SU-DHL-6 (cell line): ENCODE measurements around the gene FERMT3.
A peak's percentile ranks its signal among the peaks of the same experiment; 100 is the strongest.

Experiments used
- H2AFZ ChIP-seq: fragments of 200-600 bp; sonication (generic); 2 replicates; pipeline ENCODE4 v1.6.1; 2014; ENCODE audit warnings: low read depth, mild to moderate bottlenecking, moderate library complexity, mixed read lengths, antibody characterized with exemption, low read length; ENCODE audit not compliant: severe bottlenecking
- H3F3A ChIP-seq: fragments of 200-600 bp; shearing (Covaris generic); 2 replicates; pipeline ENCODE4 v1.6.0; 2016; ENCODE audit warnings: antibody characterized with exemption, mild to moderate bottlenecking; ENCODE audit not compliant: insufficient read depth
- H3K27ac ChIP-seq: fragments of 200-600 bp; sonication (generic); 2 replicates; pipeline ENCODE4 v1.5.1; 2016; ENCODE audit warnings: low read depth, mild to moderate bottlenecking, low read length, moderate library complexity, mixed read lengths
- H3K27me3 ChIP-seq: fragments of 200-600 bp; sonication (generic), shearing (Covaris generic); 2 replicates; pipeline ENCODE4 v1.6.0; 2014; ENCODE audit warnings: mild to moderate bottlenecking, low read length
- H3K36me3 ChIP-seq: fragments of 200-600 bp; sonication (generic); 2 replicates; pipeline ENCODE4 v1.6.1; 2014; ENCODE audit warnings: mild to moderate bottlenecking, low read length, mixed read lengths
- H3K4me2 ChIP-seq: fragments of 300-600, 200-600 bp; shearing (Covaris generic), sonication (generic); 2 replicates; pipeline ENCODE4 v1.6.0; 2014; ENCODE audit warnings: low read length, low read depth, mild to moderate bottlenecking; ENCODE audit not compliant: poor library complexity, severe bottlenecking
- H3K4me3 ChIP-seq: fragments of 200-600 bp; sonication (generic); 2 replicates; pipeline ENCODE4 v1.5.1; 2014; ENCODE audit warnings: antibody characterized with exemption, low read length, mild to moderate bottlenecking, mixed read lengths; ENCODE audit not compliant: insufficient read depth, poor library complexity, severe bottlenecking
- H3K79me2 ChIP-seq: fragments of 200-600 bp; sonication (generic); 2 replicates; pipeline ENCODE4 v1.6.1; 2014; ENCODE audit warnings: mild to moderate bottlenecking, low read length, moderate library complexity; ENCODE audit not compliant: insufficient read depth
- H3K9ac ChIP-seq: fragments of 200-600 bp; sonication (generic); 2 replicates; pipeline ENCODE4 v1.7.0; 2014; ENCODE audit warnings: mild to moderate bottlenecking, low read length
- H3K9me2 ChIP-seq: fragments of 200-600 bp; sonication (generic); replicated peaks from 2 replicates; pipeline ENCODE4 v1.6.1; 2014; ENCODE audit warnings: low read length; ENCODE audit not compliant: insufficient read depth
- H3K9me3 ChIP-seq: fragments of 200-600 bp; sonication (generic); 2 replicates; pipeline ENCODE4 v1.6.1; 2014; ENCODE audit warnings: low read length, mixed read lengths; ENCODE audit not compliant: insufficient read depth
- H4K20me1 ChIP-seq: fragments of 200-600 bp; sonication (generic); 2 replicates; pipeline ENCODE4 v1.6.1; 2014; ENCODE audit warnings: low read depth, mild to moderate bottlenecking, antibody characterized with exemption, low read length, moderate library complexity, mixed read lengths
- EZH2phosphoT487 ChIP-seq: fragments of 200-600 bp; sonication (generic), shearing (Covaris generic); conservative IDR thresholded peaks from 2 replicates; pipeline ENCODE4 v1.6.1; 2018; ENCODE audit warnings: mild to moderate bottlenecking, antibody characterized with exemption, low read length, moderate library complexity, mixed read lengths
- TF ChIP-seq, protein P1 (sequence below): fragments of 200-600 bp; sonication (generic); IDR thresholded peaks from one replicate; pipeline ENCODE4 v1.5.1; 2017; ENCODE audit warnings: antibody characterized with exemption, mild to moderate bottlenecking, low read length, moderate library complexity; ENCODE audit not compliant: insufficient read depth, poor library complexity, severe bottlenecking

The FERMT3 gene

DNA sequence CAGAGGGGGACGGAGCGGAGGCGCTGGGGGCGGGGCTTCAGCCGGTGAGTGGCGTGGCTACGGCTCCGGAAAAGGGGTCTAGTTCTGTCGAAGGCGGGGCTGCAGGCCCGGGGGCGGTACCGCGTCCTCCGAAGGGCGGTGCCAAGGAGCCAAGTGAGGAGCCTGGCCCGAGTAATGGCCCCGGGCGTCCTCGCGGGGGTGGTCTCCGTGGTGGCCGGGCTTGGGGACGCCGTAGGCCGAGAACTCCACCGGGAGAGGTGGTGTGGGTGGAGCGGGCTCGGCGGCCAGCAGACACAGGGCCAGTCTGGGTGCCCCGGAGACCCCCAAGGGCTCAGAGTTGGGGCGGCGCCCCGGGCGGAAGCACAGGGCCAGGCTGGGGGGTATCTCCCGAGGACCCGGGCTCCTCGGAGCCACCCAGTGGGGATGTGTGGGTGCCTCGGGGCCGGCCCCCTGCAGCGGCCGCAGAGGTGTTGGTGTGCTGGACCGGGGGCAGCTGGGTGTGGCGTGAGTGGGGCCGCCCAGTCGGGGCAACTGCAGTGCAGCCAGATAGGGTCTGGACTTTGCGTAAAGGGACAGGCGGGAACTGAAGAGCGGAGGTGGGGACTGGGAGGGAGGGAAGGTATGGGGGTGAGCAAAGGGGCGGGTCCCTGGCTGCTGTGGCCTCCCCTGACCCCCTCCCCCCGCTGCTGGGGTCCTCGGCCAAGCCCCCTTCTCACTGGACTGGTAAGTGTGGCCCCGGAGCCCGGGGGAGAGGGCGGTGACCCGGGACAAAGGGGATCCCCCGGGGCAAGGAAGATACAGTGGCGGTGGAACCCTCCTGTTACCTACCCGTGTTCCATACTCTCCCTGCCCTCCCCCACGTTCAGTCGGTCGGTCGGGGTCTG lies 35.2 kb downstream of the FERMT3 start:
- no peaks in the 10 kb centered on the region for H3K9me2 ChIP-seq
- H3K4me3 ChIP-seq: peak overlapping the region; percentile 78
- peaks cover 54% of the 10 kb centered on the region for H3F3A ChIP-seq
- no peak for TF ChIP-seq EZH2phosphoT487
- TF ChIP-seq, protein P1, sequence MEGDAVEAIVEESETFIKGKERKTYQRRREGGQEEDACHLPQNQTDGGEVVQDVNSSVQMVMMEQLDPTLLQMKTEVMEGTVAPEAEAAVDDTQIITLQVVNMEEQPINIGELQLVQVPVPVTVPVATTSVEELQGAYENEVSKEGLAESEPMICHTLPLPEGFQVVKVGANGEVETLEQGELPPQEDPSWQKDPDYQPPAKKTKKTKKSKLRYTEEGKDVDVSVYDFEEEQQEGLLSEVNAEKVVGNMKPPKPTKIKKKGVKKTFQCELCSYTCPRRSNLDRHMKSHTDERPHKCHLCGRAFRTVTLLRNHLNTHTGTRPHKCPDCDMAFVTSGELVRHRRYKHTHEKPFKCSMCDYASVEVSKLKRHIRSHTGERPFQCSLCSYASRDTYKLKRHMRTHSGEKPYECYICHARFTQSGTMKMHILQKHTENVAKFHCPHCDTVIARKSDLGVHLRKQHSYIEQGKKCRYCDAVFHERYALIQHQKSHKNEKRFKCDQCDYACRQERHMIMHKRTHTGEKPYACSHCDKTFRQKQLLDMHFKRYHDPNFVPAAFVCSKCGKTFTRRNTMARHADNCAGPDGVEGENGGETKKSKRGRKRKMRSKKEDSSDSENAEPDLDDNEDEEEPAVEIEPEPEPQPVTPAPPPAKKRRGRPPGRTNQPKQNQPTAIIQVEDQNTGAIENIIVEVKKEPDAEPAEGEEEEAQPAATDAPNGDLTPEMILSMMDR: no peak
- no peaks in the 10 kb centered on the region for H3K36me3 ChIP-seq
- H3K79me2 ChIP-seq: peaks cover 22% of the 10 kb centered on the region
- H3K27ac ChIP-seq: peak overlapping the region; percentile 71
- H3K27me3 ChIP-seq: no peaks in the 10 kb centered on the region
- peak overlapping the region; percentile 72 for H3K9ac ChIP-seq
- H3K4me2 ChIP-seq: peak overlapping the region; percentile 93
- H3K9me3 ChIP-seq: no peaks in the 10 kb centered on the region
- no peaks in the 10 kb centered on the region for H4K20me1 ChIP-seq
- H2AFZ ChIP-seq: no peak overlapping the region

DNA sequence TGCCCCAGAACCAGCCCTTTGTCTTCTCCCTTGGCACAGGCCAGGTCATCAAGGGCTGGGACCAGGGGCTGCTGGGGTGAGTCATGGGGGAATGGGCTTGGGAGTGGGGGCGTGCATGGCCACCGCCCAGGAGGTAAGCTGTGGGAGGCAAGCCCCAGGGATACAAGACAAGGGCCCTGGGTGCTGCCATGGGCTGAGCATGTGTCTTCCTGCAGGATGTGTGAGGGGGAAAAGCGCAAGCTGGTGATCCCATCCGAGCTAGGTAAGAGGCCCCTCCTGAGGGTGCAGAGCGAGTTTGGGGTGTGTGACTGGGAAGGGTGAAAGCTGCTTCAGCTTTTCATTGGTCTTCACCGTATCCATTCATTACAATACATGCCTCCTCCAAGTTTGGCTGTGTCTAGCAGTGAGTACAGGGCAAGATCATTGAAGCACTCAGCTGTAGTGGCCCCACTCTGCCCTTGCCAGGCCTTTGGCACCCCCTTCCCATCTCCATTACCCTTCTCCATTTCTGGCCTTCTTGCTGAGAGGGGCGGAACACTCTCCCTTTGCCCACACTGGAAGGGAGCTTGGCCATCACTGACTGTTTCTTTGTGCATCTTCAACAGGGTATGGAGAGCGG lies 36.8 kb downstream of the FERMT3 start:
- H3K36me3 ChIP-seq: no peaks in the 10 kb centered on the region
- peaks cover 22% of the 10 kb centered on the region for H3K79me2 ChIP-seq
- H2AFZ ChIP-seq: no peak overlapping the region
- H4K20me1 ChIP-seq: no peaks in the 10 kb centered on the region
- no peaks in the 10 kb centered on the region for H3K27me3 ChIP-seq
- H3K9me2 ChIP-seq: no peaks in the 10 kb centered on the region
- peaks cover 61% of the 10 kb centered on the region for H3F3A ChIP-seq
- no peak overlapping the region for H3K9ac ChIP-seq
- H3K4me3 ChIP-seq: no peak overlapping the region
- TF ChIP-seq, protein P1: no peak
- no peak for TF ChIP-seq EZH2phosphoT487
- no peak overlapping the region for H3K4me2 ChIP-seq
- no peaks in the 10 kb centered on the region for H3K9me3 ChIP-seq
- H3K27ac ChIP-seq: peak overlapping the region; percentile 18; the same call in 1 of the 2 replicates

GRCh38 chr11:64244107-64244506 lies 37.6 kb downstream of the FERMT3 start:
- Histone ChIP-seq H3K9ac (no peak overlapping the region), H3K79me2 (peaks cover 22% of the 10 kb centered on the region), H3K9me3 (no peaks in the 10 kb centered on the region), H3K4me2 (no peak overlapping the region), H3K36me3 (no peaks in the 10 kb centered on the region), H3F3A (peaks cover 54% of the 10 kb centered on the region), H3K27ac (no peak overlapping the region), H3K4me3 (no peak overlapping the region), H3K27me3 (no peaks in the 10 kb centered on the region), H2AFZ (no peak overlapping the region), H4K20me1 (no peaks in the 10 kb centered on the region), H3K9me2 (no peaks in the 10 kb centered on the region)
- TF ChIP-seq, protein P1: no peak
- no peak for TF ChIP-seq EZH2phosphoT487
